Measurements from ENCODE around the gene DUT.
A peak's percentile ranks its signal among the peaks of the same experiment; 100 is the strongest.

GRCh38 chr15:48336940-48337339, 5.7 kb downstream of the DUT start:
- TF ChIP-seq CTCF (conservative IDR thresholded peaks at IDR 0.05) = peak; percentile 41
- TF ChIP-seq ZFX (IDR thresholded peaks at IDR 0.05) = no peak

Measured in C4-2B (cell line).